Activated CD8-positive, alpha-beta memory T cell treated with anti-CD3 and anti-CD28 coated beads, Interleukin-2, amount 50 U/mL, for 1 hour (primary cell): ENCODE measurements around the gene AUH.

Experiments
- DNase-seq: peaks from one replicate; pipeline ENCODE4 v3.0.0-alpha.2; 2020; ENCODE audit errors: extremely low read depth

The AUH gene

DNA sequence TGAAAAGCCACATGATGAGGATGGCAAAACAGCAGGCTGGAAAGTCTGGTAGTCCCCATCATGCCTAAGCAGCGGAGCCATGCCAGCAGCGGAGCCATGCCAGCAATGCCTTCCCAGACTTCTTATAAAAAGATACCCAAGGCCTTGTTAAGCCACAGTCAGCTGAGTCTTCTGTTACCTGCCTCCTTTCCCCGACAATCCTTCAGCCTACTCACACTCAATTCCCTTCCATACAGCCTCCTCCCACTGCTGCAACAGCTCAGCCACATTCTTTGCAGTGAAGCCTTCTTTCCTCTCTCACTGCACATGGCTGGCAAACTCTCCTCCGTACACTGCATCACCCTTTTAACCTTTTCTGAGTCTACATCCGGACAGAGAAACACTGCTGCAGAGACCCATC, 114.9 kb downstream of the AUH start:
- no peak for DNase-seq

DNA sequence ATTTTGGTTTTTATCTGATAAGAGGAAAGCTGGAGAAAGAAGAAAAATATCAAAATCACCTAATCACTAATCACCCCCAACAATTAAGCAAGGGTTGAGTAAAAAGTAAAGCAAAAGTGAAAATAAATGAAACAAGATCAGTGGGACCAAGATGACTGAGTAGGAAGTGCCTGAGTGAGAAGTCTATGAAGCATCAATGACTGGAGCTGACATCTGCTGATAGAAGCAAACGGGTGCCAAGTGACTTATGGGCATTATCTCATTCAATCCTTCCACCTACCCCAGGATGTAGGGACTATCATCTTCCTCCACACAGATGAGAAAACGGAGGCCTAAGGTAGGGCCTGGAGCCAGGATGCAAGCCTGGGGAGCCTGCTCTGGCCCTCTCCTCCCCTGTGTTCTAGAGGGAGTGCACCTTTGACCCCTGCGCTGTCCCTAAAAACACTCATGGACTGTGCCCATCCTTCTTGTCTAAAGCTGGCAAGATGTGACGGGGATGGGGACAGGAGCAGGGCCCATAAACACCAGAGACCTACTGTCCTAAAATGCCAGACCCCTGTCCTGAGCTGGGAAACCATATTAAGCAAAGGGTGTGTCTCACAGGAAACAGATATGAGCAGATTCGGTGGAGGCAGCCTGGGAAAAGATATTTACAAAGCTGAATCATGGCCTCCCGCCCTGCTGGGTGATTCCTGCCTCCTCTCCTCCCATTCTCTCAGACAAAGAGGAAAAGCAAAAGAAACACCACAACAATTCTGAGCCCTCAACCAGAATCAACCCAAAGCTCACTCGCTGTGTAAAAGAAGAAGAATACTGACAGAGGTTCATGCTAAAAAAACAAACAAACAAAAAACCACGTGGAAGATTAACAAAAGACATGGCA, 116.0 kb downstream of the AUH start:
- DNase-seq, result no peak

DNA sequence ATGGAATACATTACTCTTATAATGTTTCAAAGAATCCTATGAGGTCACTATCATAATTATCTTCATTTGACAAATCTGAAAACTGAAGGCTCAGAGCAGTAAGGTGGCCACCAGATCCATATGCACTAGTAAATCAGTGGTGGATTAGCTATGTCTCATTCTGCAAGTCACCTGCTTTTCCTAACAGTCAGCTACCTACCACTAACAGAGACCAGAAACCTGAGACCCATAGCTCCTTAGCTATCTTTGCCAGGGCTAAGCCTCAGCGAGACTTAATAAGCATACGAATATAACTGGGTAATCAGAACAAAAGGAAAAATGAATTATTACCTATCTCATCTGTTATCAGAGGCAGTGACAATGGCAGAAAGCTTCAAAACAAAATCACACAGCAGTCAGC, 118.7 kb downstream of the AUH start:
- DNase-seq, result no peak

DNA sequence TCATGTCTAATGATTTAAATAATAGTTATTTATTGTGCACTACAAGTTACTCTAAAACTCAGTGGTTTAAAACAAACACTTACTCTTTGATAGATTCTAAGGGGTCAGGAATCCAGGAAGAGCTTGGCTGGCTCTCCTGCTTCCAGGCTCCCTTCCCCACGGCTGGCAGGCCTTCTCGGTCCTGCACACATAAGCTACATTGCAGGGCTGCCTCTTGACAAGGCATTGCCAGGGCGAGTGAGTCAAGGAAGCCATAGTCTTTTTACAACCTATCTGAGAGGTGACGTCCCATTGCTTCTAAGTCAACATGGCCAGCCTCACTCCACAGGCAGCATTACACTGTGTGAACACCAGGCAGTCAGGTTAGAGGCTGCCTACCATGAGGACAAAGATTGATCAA, 119.8 kb downstream of the AUH start:
- no peak for DNase-seq

DNA sequence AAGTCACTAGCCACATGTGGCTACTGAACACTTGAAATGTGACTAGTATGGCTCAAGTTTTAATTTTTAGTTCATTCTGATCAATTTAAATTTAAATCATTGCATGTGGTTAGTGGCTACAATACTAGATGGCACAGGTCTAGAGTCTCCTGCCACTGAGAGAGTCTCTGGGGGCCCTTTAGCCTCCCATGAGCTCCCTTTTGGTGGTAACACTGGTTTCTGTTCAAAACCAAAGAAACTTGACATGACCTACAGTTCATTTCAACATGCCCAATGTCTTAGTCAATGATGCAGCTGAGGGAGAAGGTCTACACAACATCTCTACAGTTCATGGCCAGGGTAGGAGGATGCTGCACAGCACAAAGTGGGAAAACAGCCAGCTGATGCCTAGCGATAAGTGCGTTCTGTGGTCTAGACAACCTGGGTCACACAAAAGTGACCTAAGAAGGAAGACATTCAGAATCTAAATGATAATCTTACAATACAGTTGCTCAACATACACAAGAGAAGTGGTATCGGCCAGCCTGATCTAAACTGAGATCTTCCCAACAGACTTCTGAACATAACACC, 121.0 kb downstream of the AUH start:
- no peak for DNase-seq

DNA sequence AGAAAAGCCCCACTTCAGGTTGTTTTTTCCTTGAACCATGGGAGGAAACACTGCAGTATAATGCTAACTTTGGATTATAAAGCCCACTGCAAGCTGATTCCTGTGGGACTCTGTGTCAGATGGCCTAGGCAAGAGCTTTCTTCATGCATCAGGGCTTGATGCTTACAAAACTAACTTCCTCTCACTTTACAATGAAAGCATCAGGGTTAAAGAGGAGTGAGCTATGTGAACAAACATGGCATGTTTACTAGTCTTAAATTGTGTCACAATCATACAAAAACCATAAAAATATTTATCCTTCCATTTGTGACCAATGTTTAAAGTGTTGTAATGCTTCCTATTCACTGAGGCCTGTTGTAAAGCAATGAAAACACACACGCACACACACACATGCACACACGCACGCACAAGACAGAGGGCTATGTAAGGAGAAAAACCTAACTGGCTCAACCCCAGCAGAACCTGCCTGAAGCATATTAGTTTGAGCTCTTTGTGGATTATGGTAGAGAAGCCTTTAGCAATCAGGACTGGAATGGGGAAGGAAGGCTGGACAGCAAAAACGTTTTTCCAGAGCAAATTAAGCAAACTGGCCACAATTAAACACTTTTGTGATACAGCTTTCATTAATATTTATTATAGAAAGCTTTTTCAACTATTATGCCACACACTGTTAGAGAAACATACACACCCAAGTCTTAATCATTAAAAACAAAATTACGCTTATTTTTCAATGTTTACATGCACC, 122.2 kb downstream of the AUH start:
- DNase-seq, result no peak

DNA sequence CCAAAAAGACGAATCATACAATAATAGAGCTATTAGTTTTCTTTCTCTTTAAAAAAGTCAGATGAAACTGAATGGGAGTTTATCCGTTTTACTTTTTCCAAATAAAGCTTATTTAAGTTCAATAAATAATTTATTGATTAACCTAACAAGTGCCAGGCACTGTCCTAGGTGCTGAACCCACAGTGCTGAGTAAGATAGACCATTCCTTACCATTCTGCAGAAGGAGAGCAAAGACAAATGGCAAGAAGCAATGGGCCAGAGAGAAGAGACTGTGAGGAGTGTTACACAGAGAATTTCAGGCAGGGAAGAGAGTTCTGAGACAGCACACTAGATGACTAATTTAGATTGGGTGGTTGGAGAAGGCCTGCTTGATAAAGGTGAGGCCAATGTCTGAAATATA, 127.2 kb downstream of the AUH start:
- no peak for DNase-seq

DNA sequence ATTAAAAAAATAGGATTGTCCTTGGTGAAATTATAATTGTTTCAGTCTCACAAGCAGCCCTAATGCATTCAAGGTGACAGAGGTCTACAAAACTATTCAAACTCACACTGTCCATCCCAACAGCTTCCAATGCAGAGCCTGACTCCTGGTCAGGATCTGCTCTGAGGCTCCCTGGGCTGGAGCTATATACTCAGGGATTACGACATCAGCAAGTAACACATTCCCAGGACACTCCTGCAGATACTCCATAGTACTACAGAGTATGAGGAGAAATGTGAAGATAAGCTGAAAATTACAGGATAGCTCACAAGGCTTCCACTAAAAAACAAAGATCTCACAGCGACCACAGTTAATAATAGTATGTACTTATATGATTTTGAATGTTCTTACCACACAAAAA, 130.1 kb downstream of the AUH start:
- no peak for DNase-seq

DNA sequence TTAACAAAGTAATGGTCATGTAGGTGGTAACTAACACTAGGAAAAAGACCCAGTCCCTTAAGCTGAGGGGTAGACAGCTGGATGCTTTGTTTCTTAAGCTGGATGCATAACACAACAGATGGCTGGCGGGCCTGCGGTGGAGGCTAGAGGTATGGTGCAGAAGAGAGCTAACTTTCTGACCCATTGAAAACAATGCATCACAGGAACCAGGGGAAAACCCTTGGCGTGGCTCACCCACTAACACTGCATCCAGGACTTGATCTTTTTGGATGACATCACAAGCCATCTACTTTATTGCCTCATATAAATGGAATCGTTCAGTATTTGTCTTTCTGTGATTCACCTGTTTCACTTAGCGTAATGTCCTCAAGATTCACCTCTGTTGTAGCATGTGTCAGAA, 138.7 kb downstream of the AUH start:
- DNase-seq, result no peak

DNA sequence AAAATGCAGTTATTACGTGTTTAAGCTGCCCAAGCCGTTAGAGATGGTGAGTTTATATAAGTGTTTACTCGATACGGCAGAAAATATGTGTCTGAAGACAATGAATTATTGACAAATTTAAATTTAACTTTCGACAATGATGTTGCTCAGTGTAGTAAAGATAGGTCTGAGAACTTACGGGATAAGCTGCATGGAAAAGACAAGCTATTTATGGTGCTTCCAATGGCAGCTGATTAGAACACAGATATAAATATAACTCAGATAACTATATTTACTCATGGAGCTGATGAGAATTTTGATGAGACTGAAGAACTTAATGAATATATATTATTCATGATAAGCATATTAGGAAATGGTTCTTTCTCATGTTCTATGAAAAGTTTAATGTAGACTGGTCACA, 139.3 kb downstream of the AUH start:
- no peak for DNase-seq

DNA sequence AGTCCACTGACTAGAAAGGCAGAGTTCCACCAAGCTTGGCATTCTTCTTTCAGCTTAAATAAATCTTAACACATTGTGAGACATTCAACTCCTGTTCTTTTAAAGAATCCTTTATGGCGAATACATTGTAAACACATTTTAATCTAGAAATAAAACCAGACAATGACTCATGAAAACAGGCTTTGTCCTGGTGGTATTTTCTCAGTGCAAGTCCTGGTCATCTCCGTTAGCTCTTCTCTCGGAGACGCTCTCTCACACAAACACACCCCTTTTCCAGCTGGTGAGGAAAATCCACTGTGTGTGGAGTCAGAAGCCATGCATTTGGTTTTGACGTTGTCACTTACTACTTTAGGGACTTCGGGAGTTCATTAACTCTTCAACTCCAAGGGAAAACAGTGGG, 140.4 kb downstream of the AUH start:
- no peak for DNase-seq

DNA sequence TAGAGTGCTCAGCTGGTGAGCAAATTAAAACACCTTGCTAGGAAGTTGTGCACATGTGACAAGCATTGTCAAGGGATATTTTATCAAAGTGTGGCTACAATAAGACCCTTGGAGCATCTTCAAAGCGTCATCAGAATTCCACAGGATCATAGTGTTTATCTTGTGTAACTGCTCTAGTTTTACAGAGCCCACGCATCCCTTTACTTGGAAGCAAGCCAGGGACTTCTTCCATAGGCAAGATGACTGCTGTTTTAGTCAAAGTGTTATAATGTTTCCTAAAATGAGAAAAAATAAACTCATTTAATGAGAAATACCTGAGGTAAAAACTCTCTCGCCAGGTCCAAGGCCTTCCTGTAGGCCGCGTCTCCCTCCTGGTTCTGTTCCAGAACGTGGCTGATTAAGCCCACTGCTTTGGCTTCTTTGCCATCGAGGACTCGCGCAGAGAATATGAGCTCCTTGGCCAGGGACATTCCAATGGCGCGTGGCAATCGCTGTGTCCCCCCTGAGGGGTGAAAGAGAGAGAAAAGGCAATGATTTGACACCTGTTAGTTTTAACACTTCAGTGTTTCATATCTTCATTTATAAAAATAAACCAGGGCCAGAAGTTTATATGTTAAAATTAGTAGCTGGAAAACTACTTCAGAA, 141.1 kb downstream of the AUH start:
- no peak for DNase-seq

DNA sequence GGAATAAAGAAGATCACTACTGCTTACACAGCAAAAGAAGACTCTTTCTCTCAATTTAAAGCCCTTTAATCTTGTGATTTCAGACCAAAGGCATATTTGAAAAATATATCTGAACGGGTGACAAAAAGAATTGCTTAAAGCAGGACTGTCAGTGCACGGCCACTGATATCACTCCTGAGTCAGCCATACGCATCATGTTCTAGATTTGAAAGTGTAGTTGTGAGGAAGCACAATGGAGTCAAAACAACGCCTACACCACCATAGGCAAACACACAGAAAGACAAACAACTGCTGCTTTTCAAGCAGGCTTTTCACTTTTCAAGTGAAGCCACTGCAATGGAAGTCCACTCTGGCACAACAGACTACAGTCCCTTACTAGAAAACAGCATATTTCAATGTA, 141.7 kb downstream of the AUH start:
- no peak for DNase-seq

DNA sequence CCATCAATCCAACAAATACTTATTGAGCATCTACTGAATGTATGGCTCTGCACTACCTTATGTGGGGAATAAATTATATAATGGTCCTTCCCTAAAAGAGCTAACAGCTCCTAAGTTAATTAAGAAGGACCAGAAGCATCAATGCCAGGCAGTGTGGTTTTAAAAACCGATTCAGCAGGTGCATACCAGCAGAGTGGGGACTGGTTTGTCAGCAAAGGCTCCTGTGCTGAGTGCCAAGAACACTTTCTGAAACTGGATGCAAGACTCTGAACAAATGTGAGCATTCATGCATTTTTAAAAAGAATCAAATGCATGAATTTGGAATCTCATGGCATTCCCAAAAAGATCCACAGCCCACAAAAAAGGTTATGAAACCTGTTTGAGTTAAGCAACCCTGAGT, 142.2 kb downstream of the AUH start:
- no peak for DNase-seq

DNA sequence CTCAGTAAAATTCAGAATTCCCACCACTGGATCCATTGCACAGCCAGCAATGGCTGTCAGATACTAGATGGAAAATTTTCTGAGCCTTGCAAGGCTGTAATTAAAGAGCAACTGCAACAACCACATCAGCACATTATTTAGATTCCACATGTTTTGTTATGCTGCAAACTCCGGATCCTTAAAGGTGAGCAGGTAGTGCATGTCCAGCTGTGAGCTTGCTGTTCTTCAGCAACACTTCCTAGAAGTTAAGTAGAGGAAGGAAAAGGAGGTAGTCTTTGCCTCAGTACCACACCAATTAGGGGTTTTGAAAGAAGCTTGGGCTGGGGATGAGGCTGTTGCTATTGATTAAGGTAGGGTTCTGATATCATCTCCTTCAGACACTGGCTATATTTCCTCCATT, 144.3 kb downstream of the AUH start:
- no peak for DNase-seq

DNA sequence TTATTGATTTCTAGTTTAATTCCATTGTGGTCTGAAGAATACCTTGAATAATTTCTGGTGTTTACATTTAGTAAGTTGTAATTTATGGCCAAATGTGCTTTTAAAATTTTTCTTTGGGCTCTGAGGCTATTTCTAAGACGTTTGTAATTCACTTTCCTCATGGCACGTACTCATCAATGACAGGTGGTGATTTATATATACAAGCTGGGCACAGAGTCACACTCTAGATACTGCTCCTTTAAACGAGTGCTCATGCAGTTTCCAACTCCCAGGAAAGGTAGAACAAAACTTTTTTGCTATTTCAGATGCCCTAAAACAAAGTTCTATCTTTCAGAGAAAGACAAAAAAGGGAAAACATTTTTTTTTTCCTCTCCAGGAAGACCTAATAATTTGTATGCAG, 146.9 kb downstream of the AUH start:
- no peak for DNase-seq

DNA sequence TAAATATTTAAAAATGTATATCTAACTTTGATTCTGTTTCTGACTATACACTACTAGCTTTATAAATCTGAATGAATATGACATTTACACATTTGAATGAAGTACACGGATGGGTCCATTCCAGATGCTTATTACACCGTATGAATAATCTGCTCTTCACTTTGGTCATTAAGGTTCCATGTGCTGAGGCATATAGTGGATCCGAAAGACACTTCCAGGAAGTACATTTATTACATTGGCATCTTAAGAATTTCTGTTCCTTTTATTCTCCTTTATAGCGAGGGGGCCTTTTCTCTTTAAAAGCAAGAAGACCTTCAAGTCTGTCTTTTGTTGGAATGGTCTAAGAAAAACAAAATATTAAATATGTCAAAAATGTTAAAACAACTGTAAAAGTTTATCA, 147.6 kb downstream of the AUH start:
- DNase-seq, result no peak

DNA sequence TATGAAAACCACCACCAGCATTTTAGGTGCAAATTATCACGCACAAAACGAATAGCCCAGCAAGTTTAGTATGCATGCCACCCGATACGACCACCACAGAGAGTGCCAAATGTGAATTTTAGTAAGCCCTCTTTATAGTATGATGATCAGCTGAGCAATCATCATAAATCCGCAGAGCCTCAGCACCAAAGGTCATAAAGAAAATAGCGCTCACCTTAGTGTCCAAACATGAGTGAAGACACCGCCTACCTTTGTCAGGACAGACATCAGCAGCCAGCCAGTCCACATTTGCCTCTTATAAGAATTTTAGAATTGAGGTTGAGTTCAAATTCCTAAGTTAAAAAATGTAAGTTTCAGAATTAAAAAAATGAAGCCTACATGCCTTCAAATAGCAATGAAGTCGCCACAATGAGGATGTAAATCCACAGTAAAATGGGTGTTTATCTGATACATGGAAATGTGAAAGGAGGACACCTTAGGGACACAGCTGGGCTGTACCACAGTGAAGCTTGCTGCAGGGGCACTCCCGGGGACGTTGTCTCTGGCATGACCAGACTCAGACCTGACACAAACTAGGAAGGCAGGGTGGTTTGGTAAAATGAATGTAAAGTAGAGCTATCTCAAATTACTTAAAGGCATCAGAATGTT, 149.0 kb downstream of the AUH start:
- DNase-seq, result no peak

DNA sequence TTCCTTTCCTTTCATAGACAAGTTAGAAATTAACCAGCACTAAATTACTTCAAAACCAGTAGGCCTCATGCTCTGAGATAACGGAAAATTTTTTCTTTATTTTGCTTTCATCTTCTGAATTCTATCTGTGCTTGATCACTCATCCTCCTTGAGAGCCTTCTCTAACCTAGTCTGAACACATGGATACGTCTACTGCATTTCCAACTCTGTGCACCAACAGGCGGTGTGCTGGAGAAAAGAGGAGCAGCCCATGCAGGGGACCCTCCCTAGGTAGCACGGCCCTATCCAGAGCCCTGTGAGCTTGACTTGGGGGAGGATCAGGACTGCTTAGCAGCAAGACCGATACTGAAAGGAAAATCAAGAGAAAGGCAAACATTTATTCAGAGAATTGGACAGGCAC, 149.8 kb downstream of the AUH start:
- no peak for DNase-seq

DNA sequence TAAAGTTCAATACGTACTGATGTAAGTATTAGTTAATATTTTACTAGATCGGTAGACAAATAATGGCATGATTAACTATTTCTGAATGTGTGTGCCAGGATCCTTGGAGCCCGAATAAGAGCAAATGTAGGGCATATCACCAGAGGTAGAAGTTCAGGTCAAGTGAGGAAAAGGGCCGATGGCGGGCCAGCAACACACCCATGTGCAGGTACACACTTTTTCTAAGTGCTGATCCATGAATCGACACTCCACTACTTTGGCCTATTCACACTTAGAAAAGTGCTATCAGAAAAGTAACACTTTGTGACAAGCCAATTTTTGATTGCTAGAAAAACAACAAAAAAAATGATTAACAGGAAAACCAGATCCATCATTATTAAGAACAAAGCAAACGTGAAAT, 150.3 kb downstream of the AUH start:
- no peak for DNase-seq

DNA sequence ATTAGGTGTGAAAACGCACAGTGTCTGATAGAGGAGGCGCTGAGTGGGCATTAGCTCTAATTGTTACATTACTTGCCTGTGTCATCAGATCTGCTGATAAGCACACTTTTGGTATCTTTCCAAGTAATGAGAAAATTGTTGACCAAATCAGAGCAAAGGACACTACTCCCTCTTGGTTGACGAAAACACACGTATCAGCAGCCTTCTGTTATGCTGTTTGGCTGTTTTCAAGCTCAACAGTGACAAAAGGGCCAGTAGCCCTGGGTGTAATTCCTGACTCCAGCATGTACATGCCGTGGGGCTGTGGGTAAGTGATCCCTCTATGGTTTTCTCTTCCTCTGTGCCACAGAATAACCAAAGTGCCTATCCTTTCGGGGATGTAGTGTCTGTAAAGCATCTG, 151.4 kb downstream of the AUH start:
- no peak for DNase-seq

DNA sequence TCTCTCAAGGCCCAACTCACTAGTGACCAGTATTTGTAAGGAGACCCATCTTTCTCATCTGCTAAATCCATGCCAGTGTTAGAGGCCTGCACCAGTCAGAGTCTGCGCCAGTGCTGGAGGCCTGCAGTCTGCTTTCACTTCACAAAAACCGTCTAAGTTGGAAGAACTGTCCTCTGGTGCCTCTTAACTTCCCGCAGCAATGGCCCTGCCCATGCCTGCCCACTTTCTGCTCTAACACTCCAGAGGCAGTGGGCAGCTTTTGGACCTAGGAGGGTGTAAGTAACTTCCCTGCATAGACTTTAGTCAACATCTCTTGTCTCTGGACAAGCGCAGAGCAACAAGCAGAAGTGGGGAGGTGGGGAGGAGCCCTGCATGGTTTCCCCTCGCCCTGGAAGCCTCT, 152.9 kb downstream of the AUH start:
- DNase-seq, result no peak
